Stimulated activated CD4-positive, alpha-beta T cell treated with anti-CD3 and anti-CD28 coated beads, Interleukin-1b, Interleukin-23, amount 100 ng/mL, for 1 hour (primary cell): ENCODE results near the gene MOV10L1.
A peak's percentile ranks its signal among the peaks of the same experiment; 100 is the strongest.
"Not testable (repeated sequence)": the region's sequence is repeated elsewhere in the genome, so short reads cannot be mapped to it uniquely, and the experiment has no call there.

ENCODE experiments used
- DNase-seq, 2 donors: peaks; one replicate each; pipeline ENCODE4 v3.0.0-alpha.2; 2020; ENCODE audit warnings: low read depth in 2 of 2

The MOV10L1 gene

GRCh38 chr22:50138041-50138440 lies 48.2 kb downstream of the MOV10L1 start:
- DNase-seq = no peak

GRCh38 chr22:50138988-50139387 lies 49.2 kb downstream of the MOV10L1 start:
- DNase-seq = no peak

- no peak for DNase-seq
These were observed 50.1 kb downstream of the MOV10L1 start for GRCh38 chr22:50139843-50140415.

GRCh38 chr22:50140615-50141014 lies 50.8 kb downstream of the MOV10L1 start:
- DNase-seq = no peak

- DNase-seq = no peak
These were observed 51.7 kb downstream of the MOV10L1 start for GRCh38 chr22:50141462-50141861.

- DNase-seq = no peak
These were observed 52.1 kb downstream of the MOV10L1 start for GRCh38 chr22:50141891-50142363.

GRCh38 chr22:50143096-50143495 lies 53.3 kb downstream of the MOV10L1 start:
- DNase-seq = no peak

GRCh38 chr22:50144005-50144614 lies 54.3 kb downstream of the MOV10L1 start:
- DNase-seq = no peak

GRCh38 chr22:50145721-50146438 lies 56.1 kb downstream of the MOV10L1 start:
- DNase-seq = no peak

- no peak for DNase-seq
These were observed 56.8 kb downstream of the MOV10L1 start for GRCh38 chr22:50146439-50147238.

GRCh38 chr22:50147258-50148165 lies 57.7 kb downstream of the MOV10L1 start:
- DNase-seq = not testable (repeated sequence)

GRCh38 chr22:50148166-50148500 lies 58.3 kb downstream of the MOV10L1 start:
- DNase-seq = no peak

GRCh38 chr22:50148991-50149721 lies 59.4 kb downstream of the MOV10L1 start:
- peak; percentile 54 to 55 for DNase-seq

- DNase-seq = no peak
These were observed 60.6 kb downstream of the MOV10L1 start for GRCh38 chr22:50150161-50151129.

- DNase-seq = no peak
These were observed 62.0 kb downstream of the MOV10L1 start for GRCh38 chr22:50151571-50152537.

- no peak for DNase-seq
These were observed 63.4 kb downstream of the MOV10L1 start for GRCh38 chr22:50153056-50153755.

GRCh38 chr22:50153756-50154140 lies 63.9 kb downstream of the MOV10L1 start:
- no peak for DNase-seq
